Adrenal gland (tissue), 5 donors: ENCODE measurements around the gene MOV10L1.

Experiments used
- CTCF ChIP-seq, 6 experiments: fragments of 450-650 bp in 4 of 6; fragments of 200-600 bp in 2 of 6; sonication (generic) in 1 of 6; IDR thresholded peaks; 1 replicate in 5 of 6; 2 replicates in 1 of 6; pipeline versions ENCODE4 v1.5.1 to v1.8.0; 2016 to 2021; ENCODE audit warnings: antibody characterized with exemption in 6 of 6, mild to moderate bottlenecking in 2 of 6, moderate library complexity in 1 of 6
- POLR2A ChIP-seq, 2 donors: fragments of 450-650 bp; IDR thresholded peaks; one replicate each; pipeline ENCODE4 v1.6.1; 2017; ENCODE audit warnings: antibody characterized with exemption in 2 of 2, mild to moderate bottlenecking in 2 of 2, moderate library complexity in 1 of 2
- donor health status: DM: no; HTN: no; CAD: no.

GRCh38 chr22:50119169-50119767 lies 29.5 kb downstream of the MOV10L1 start:
- TF ChIP-seq POLR2A (IDR thresholded peaks at IDR 0.05): no peak
- no peak for TF ChIP-seq CTCF (IDR thresholded peaks at IDR 0.05)
